Right lobe of liver (tissue), 4 donors: ENCODE results near the gene DHX16.

Source experiments
- CTCF ChIP-seq, 4 donors: fragments of 200-600 bp in 3 of 4; fragments of 450-650 bp in 1 of 4; IDR thresholded peaks; one replicate each; pipeline versions ENCODE4 v1.5.1 to v1.8.0; 2016 to 2022; ENCODE audit warnings: antibody characterized with exemption in 4 of 4, mild to moderate bottlenecking in 2 of 4
- POLR2A ChIP-seq: fragments of 450-650 bp; IDR thresholded peaks from one replicate; pipeline ENCODE4 v1.6.1; 2017; ENCODE audit warnings: antibody characterized with exemption, mild to moderate bottlenecking
- donor health status: DM: no; HTN: no; CAD: no.
- donor health status: DM: no; HTN: no; CAD: no.
- donor health status: DM: no; HTN: yes; CAD: no.

GRCh38 chr6:30688569-30688968, 15.8 kb upstream of the DHX16 start:
- TF ChIP-seq CTCF (IDR thresholded peaks at IDR 0.05) (no peak), POLR2A (no peak)
